H1 (cell line): ENCODE measurements around the gene CALML5. TPM values are rescaled to one million over a fixed set of nuclear protein-coding genes. Genes with fewer than 3 reads are reported as not detected.

Source experiments
- CTCF ChIA-PET: fragments of 300-600 bp; sonication (Branson Sonifier 250); formaldehyde crosslinking; loops from one replicate; lab custom pipeline; 2021; ENCODE audit not compliant: partially characterized antibody; lab: Charles Lee
- POLR2A ChIA-PET: fragments of 300-600 bp; sonication (Branson Sonifier 250); formaldehyde crosslinking; loops from one replicate; lab custom pipeline; 2021; ENCODE audit warnings: inconsistent platforms; ENCODE audit not compliant: partially characterized antibody; lab: Charles Lee
- DNase-seq, 2 experiments: peaks; one replicate each; pipeline versions ENCODE4 v3.0.0 to v3.0.0-alpha.2; 2010 to 2022; ENCODE audit warnings: low spot score in 2 of 2, low read depth in 1 of 2, mixed read lengths in 1 of 2
- FAIRE-seq: peaks from 2 replicates; lab custom pipeline; 2011; peaks lifted over from hg19 to GRCh38; lab: Jason Lieb, UNC
- H2AFZ ChIP-seq: 2 replicates; pipeline ENCODE4 v1.8.1; 2012; ENCODE audit warnings: low read length, inconsistent platforms
- H2AK5ac ChIP-seq: 2 replicates; pipeline ENCODE4 v1.6.1; 2013; ENCODE audit warnings: low read depth, low read length
- H2BK120ac ChIP-seq: replicated peaks from 2 replicates; pipeline ENCODE3; 2013; ENCODE audit warnings: low read depth, low read length, inconsistent platforms
- H2BK12ac ChIP-seq: 2 replicates; pipeline ENCODE4 v1.6.1; 2013; ENCODE audit warnings: low read depth, low read length
- H2BK15ac ChIP-seq: 2 replicates; pipeline ENCODE4 v1.6.1; 2013; ENCODE audit warnings: low read length
- H2BK20ac ChIP-seq: 2 replicates; pipeline ENCODE4 v1.6.1; 2013; ENCODE audit warnings: low read length
- H2BK5ac ChIP-seq: 2 replicates; pipeline ENCODE4 v1.6.1; 2013; ENCODE audit warnings: low read depth, low read length
- H3K14ac ChIP-seq: 2 replicates; pipeline ENCODE4 v1.6.1; 2013; ENCODE audit warnings: inconsistent platforms; ENCODE audit not compliant: insufficient read length
- H3K18ac ChIP-seq: 2 replicates; pipeline ENCODE4 v1.6.1; 2013; ENCODE audit warnings: low read length; ENCODE audit errors: extremely low read depth
- H3K23ac ChIP-seq: 2 replicates; pipeline ENCODE4 v1.6.1; 2013; ENCODE audit warnings: inconsistent platforms; ENCODE audit not compliant: insufficient read length
- H3K23me2 ChIP-seq: 2 replicates; pipeline ENCODE4 v1.6.1; 2013; ENCODE audit warnings: low read depth, low read length
- H3K27ac ChIP-seq: 2 replicates; pipeline ENCODE4 v1.6.1; 2011; ENCODE audit warnings: low read depth, low read length, inconsistent platforms
- H3K27me3 ChIP-seq, 4 experiments: replicated peaks in 1 of 4; 1 replicate in 1 of 4; 2 replicates in 3 of 4; pipeline versions ENCODE4 v1.6.1 to v1.8.1; 2011 to 2013; ENCODE audit warnings: low read length in 3 of 4, mild to moderate bottlenecking in 3 of 4, inconsistent platforms in 2 of 4, mixed read lengths in 2 of 4, moderate library complexity in 1 of 4; ENCODE audit not compliant: control insufficient read depth in 3 of 4, insufficient read depth in 3 of 4; ENCODE audit errors: extremely low read depth in 1 of 4
- H3K36me3 ChIP-seq, 4 experiments: 2 replicates each; pipeline versions ENCODE4 v1.6.1 to v1.8.1; 2011 to 2013; ENCODE audit warnings: mild to moderate bottlenecking in 4 of 4, low read length in 3 of 4, moderate library complexity in 2 of 4, control low read depth in 1 of 4, inconsistent platforms in 1 of 4; ENCODE audit not compliant: insufficient read depth in 4 of 4, control insufficient read depth in 2 of 4
- H3K4ac ChIP-seq: replicated peaks from 2 replicates; pipeline ENCODE3; 2013; ENCODE audit warnings: low read length, low read depth, mixed read lengths, inconsistent platforms; ENCODE audit not compliant: insufficient read length
- H3K4me1 ChIP-seq, 4 experiments: replicated peaks in 1 of 4; 1 replicate in 1 of 4; 2 replicates in 3 of 4; pipeline versions ENCODE4 v1.6.1 to v1.8.1; 2011 to 2013; ENCODE audit warnings: low read length in 3 of 4, inconsistent platforms in 2 of 4, mixed read lengths in 1 of 4; ENCODE audit not compliant: insufficient read depth in 4 of 4, control insufficient read depth in 3 of 4
- H3K4me2 ChIP-seq, 2 experiments: 2 replicates each; pipeline versions ENCODE4 v1.6.1 to v1.8.1; 2011 to 2013; ENCODE audit warnings: low read depth in 2 of 2, low read length in 2 of 2, control low read depth in 1 of 2, inconsistent platforms in 1 of 2, mild to moderate bottlenecking in 1 of 2; ENCODE audit not compliant: insufficient read depth in 1 of 2
- H3K4me3 ChIP-seq, 4 experiments: fragments of 200-600, 300-600 bp in 1 of 4; sonication (generic), shearing (Covaris generic), sonication (Bioruptor Twin) in 1 of 4; 2 replicates each; pipeline versions ENCODE4 v1.5.1 to v1.8.1; 2011 to 2016; ENCODE audit warnings: low read length in 4 of 4, low read depth in 3 of 4, control low read depth in 2 of 4, inconsistent platforms in 2 of 4, mild to moderate bottlenecking in 2 of 4, mixed read lengths in 1 of 4, moderate library complexity in 1 of 4; ENCODE audit not compliant: insufficient read depth in 2 of 4; ENCODE audit errors: extremely low read depth in 1 of 4
- H3K56ac ChIP-seq: replicated peaks from 2 replicates; pipeline ENCODE3; 2013; ENCODE audit warnings: low read depth, mild to moderate bottlenecking, mixed read lengths, low read length, inconsistent platforms; ENCODE audit not compliant: insufficient read length
- H3K79me1 ChIP-seq: 2 replicates; pipeline ENCODE4 v1.6.1; 2013; ENCODE audit warnings: low read depth, low read length, control low read depth
- H3K79me2 ChIP-seq, 2 experiments: 2 replicates each; pipeline versions ENCODE4 v1.6.1 to v1.8.1; 2012 to 2013; ENCODE audit warnings: low read length in 2 of 2, mild to moderate bottlenecking in 2 of 2, inconsistent platforms in 1 of 2; ENCODE audit not compliant: insufficient read depth in 2 of 2, control insufficient read depth in 1 of 2
- H3K9ac ChIP-seq, 4 experiments: replicated peaks in 1 of 4; 1 replicate in 1 of 4; 2 replicates in 3 of 4; pipeline versions ENCODE4 v1.6.1 to v1.8.1; 2011 to 2013; ENCODE audit warnings: low read depth in 3 of 4, low read length in 3 of 4, control low read depth in 2 of 4, mild to moderate bottlenecking in 2 of 4, moderate library complexity in 2 of 4, inconsistent platforms in 1 of 4; ENCODE audit errors: extremely low read depth in 1 of 4
- H3K9me3 ChIP-seq, 2 experiments: 2 replicates each; pipeline versions ENCODE4 v1.6.1 to v1.8.1; 2012 to 2013; ENCODE audit warnings: mild to moderate bottlenecking in 2 of 2, moderate library complexity in 2 of 2, control low read depth in 1 of 2, inconsistent platforms in 1 of 2, low read depth in 1 of 2, low read length in 1 of 2, mixed read lengths in 1 of 2; ENCODE audit not compliant: insufficient read depth in 2 of 2
- H4K20me1 ChIP-seq, 2 experiments: replicated peaks in 1 of 2; 2 replicates each; pipeline versions ENCODE3 to v1.8.1; 2011 to 2013; ENCODE audit warnings: inconsistent platforms in 2 of 2, low read length in 2 of 2, mild to moderate bottlenecking in 1 of 2; ENCODE audit not compliant: insufficient read depth in 2 of 2, control insufficient read depth in 1 of 2
- H4K5ac ChIP-seq: 2 replicates; pipeline ENCODE4 v1.6.1; 2013; ENCODE audit warnings: low read length, low read depth, mixed read lengths, inconsistent platforms; ENCODE audit not compliant: insufficient read length
- H4K8ac ChIP-seq: 2 replicates; pipeline ENCODE4 v1.8.0; 2013; ENCODE audit warnings: mild to moderate bottlenecking, moderate library complexity, low read length, inconsistent platforms; ENCODE audit not compliant: insufficient read depth; ENCODE audit errors: extremely low read depth
- H4K91ac ChIP-seq: replicated peaks from 2 replicates; pipeline ENCODE3; 2013; ENCODE audit warnings: low read length, mixed read lengths, inconsistent platforms; ENCODE audit not compliant: insufficient read length
- ASH2L ChIP-seq: fragments of 200-600, 300-600 bp; sonication (generic); IDR thresholded peaks from one replicate; pipeline ENCODE4 v1.7.1; 2017; ENCODE audit warnings: low read length
- ATF2 ChIP-seq: IDR thresholded peaks from 2 replicates; pipeline ENCODE4 v1.6.1; 2012; ENCODE audit warnings: low read length, inconsistent platforms
- CBX8 ChIP-seq: fragments of 300-800, 300-1000 bp; sonication (generic); IDR thresholded peaks from 2 replicates; pipeline ENCODE4 v1.7.1; 2016; ENCODE audit warnings: low read depth, low read length, borderline replicate concordance
- CHD2 ChIP-seq: IDR thresholded peaks from 2 replicates; pipeline ENCODE4 v1.6.1; 2012; ENCODE audit warnings: low read length, improper control_type of control experiment
- HDAC2 ChIP-seq, 2 experiments: fragments of 300-600 bp in 1 of 2; sonication (generic) in 1 of 2; IDR thresholded peaks; 2 replicates each; pipeline ENCODE4 v1.6.1; 2011 to 2012; ENCODE audit warnings: low read depth in 2 of 2, low read length in 2 of 2, mild to moderate bottlenecking in 2 of 2, moderate library complexity in 2 of 2, borderline replicate concordance in 1 of 2, inconsistent platforms in 1 of 2
- JUND ChIP-seq: IDR thresholded peaks from 2 replicates; pipeline ENCODE4 v1.6.1; 2011; ENCODE audit warnings: mild to moderate bottlenecking, improper control_type of control experiment, low read length
- POLR2A ChIP-seq, 2 experiments: IDR thresholded peaks; 1 replicate in 1 of 2; 2 replicates in 1 of 2; pipeline ENCODE4 v1.6.1; 2011; ENCODE audit warnings: low read depth in 2 of 2, low read length in 2 of 2, mild to moderate bottlenecking in 2 of 2; ENCODE audit errors: control extremely low read depth in 1 of 2
- POLR2AphosphoS5 ChIP-seq: IDR thresholded peaks from 2 replicates; pipeline ENCODE4 v1.6.1; 2011; ENCODE audit warnings: low read depth, low read length
- TAF1 ChIP-seq: IDR thresholded peaks from 2 replicates; pipeline ENCODE4 v1.6.1; 2011; ENCODE audit warnings: mild to moderate bottlenecking, low read depth, low read length
- WGBS, 2 experiments: shearing (Covaris generic) in 1 of 2; methylation state at CpG; one replicate each; pipeline versions ENCODE4 v1.1.6 to v1.1.7; 2013 to 2015; ENCODE audit warnings: low lambda C conversion rate in 2 of 2, mixed read lengths in 2 of 2, inconsistent platforms in 1 of 2, low coverage in 1 of 2, missing lambda C conversion rate in 1 of 2; ENCODE audit not compliant: insufficient replicate concordance in 2 of 2, insufficient coverage in 1 of 2, insufficient read length in 1 of 2; ENCODE audit errors: extremely low coverage in 1 of 2, missing lambda C conversion rate in 1 of 2; 5-methylcytosine and 5-hydroxymethylcytosine counted together
- polyA plus RNA-seq, 7 experiments: library from polyadenylated mRNA; depleted of rRNA in 3 of 7; stranded (reverse) in 5 of 7; unstranded in 2 of 7; fragments of >200 nt in 5 of 7; fragments of 200-250 nt in 2 of 7; gene quantifications; 1 replicate in 5 of 7; 2 replicates in 1 of 7; 4 replicates in 1 of 7; pipeline versions ENCODE4 v1.2.1 to v1.2.3, GENCODE V29; 2011 to 2013; ENCODE audit warnings: missing spikeins in 2 of 7, mixed read lengths in 2 of 7
- total RNA-seq: library from RNA; stranded (reverse); fragmentation: NEBNext Ultra II Directional; extraction: Animal tissue kit (Norgen Biotek cat#: 25700); gene quantifications from 2 replicates; pipeline ENCODE4 v1.2.1, GENCODE V29; 2021

CALML5 gene
- total and polyA plus RNA-seq, 2 of the 8 experiments (the other 6 are each of a cell fraction or from before 2014, with no cell fraction given), result not detected

- H3K4me1 ChIP-seq, result peaks cover 8 to 18% (median 14%) of the 10 kb centered on the region in 4 experiments
- peak overlapping the region; percentile 100 for H2BK20ac ChIP-seq
- H3K79me1 ChIP-seq, result no peaks in the 10 kb centered on the region
- no peak for FAIRE-seq
- H3K36me3 ChIP-seq, result no peaks in the 10 kb centered on the region; a peak in 1 of 8 replicates
- peaks cover 8% of the 10 kb centered on the region; the same call in 1 of the 2 replicates for H3K23me2 ChIP-seq
- peak overlapping the region; percentile 82 for H3K27ac ChIP-seq
- peak overlapping the region in 1 of 4 experiments; percentile 23; a peak in 1 of 8 replicates for H3K4me3 ChIP-seq
- no peak overlapping the region for H3K23ac ChIP-seq
- H4K8ac ChIP-seq, result peak overlapping the region; percentile 91; the same call in 1 of the 2 replicates
- H3K4me2 ChIP-seq, result peak overlapping the region; percentile 46 to 71
- ChIA-PET POLR2A (interaction anchor here (0.7 to 4.8 kb wide), 10 partner anchors 11 to 40 kb away, joined by 3 to 44 read pairs (median 6); no protein-coding TSS in a partner anchor), CTCF (interaction anchor here (0.8 to 2.2 kb wide), 6 partner anchors 11 to 156 kb away, joined by 3 to 9 read pairs (median 4); partner anchors contain the start of gene CALML5)
- peaks cover 0 to 4% (median 0%) of the 10 kb centered on the region in 4 experiments; a peak in 1 of 7 replicates for H3K27me3 ChIP-seq
- peak overlapping the region; percentile 99 for H3K18ac ChIP-seq
- H3K9me3 ChIP-seq, result peaks cover 17 to 22% of the 10 kb centered on the region in 2 experiments
- WGBS, 2 experiments, result 44% methylated on average over 17 of the region's 18 CpGs; no CpG with 5 or more reads in 1 of the 2 experiments
- H2BK5ac ChIP-seq, result peak overlapping the region; percentile 96
- no peaks in the 10 kb centered on the region for H3K79me2 ChIP-seq
- peak; percentile 71 to 72 for DNase-seq
- peak overlapping the region; percentile 43 for H3K56ac ChIP-seq
- peak overlapping the region; percentile 8; the same call in 1 of the 2 replicates for H2AFZ ChIP-seq
- peak overlapping the region in 3 of 4 experiments; percentile 46 to 69 (median 57); a peak in 4 of 7 replicates for H3K9ac ChIP-seq
- peak overlapping the region; percentile 56 for H4K5ac ChIP-seq
- H2AK5ac ChIP-seq, result peak overlapping the region; percentile 67; the same call in 1 of the 2 replicates
- H2BK120ac ChIP-seq, result peak overlapping the region; percentile 44
- no peak overlapping the region for H3K14ac ChIP-seq
- H4K91ac ChIP-seq, result peak overlapping the region; percentile 56
- peak overlapping the region; percentile 72 for H3K4ac ChIP-seq
- H2BK12ac ChIP-seq, result peak overlapping the region; percentile 98
- H2BK15ac ChIP-seq, result peak overlapping the region; percentile 61; the same call in 1 of the 2 replicates
- H4K20me1 ChIP-seq, result no peaks in the 10 kb centered on the region
- TF ChIP-seq ATF2 (peak; percentile 66; the same call in 1 of the 2 replicates), TAF1 (peak; percentile 74), HDAC2 (IDR thresholded peaks at IDR 0.05; ENCODE audit: borderline replicate concordance in 1 of 2, low read depth in 2 of 2, low read length in 2 of 2) (no peak), CHD2 (0 out of 2 replicates have a peak, but pooled peaks have one; percentile 29), ASH2L (peak; percentile 98), JUND (no peak; the same call in 1 of the 2 replicates), CBX8 (no peak), POLR2A (IDR thresholded peaks at IDR 0.05; ENCODE audit: control extremely low read depth in 1 of 2, low read depth in 2 of 2, low read length in 2 of 2) (peak in 1 of 2 experiments; percentile 53; a peak in 1 of 3 replicates), POLR2AphosphoS5 (peak; percentile 57; the same call in 1 of the 2 replicates)
Observed at GRCh38 chr10:5466451-5467206, 32.7 kb downstream of the CALML5 start.
